SHP77 (cell line): ENCODE measurements around the gene XXYLT1.
A peak's percentile ranks its signal among the peaks of the same experiment; 100 is the strongest.

Source experiments
- DNase-seq, 2 experiments: peaks; one replicate each; lab custom pipeline; 2025; lab: John Stamatoyannopoulos, UW

The XXYLT1 gene

DNA sequence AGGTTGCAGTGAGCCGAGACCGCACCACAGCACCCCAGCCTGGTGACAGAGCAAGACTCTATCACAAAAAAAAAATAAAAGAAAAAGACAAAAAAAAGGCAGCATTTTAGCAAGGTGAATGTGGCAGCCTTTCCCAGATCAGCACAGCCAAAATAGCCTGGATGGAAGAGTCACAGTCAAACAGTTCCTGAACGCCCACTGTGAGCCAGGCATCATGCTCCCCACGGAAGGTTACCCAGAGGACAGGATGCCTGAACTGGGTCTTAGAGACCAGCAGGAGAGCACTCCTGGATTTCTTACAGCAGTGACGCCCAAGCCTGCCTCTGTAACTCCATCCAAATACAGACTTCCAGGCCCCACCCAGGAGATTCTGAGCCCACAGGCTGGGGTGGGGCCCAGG, 4.5 kb downstream of the XXYLT1 start:
- no peak for DNase-seq

DNA sequence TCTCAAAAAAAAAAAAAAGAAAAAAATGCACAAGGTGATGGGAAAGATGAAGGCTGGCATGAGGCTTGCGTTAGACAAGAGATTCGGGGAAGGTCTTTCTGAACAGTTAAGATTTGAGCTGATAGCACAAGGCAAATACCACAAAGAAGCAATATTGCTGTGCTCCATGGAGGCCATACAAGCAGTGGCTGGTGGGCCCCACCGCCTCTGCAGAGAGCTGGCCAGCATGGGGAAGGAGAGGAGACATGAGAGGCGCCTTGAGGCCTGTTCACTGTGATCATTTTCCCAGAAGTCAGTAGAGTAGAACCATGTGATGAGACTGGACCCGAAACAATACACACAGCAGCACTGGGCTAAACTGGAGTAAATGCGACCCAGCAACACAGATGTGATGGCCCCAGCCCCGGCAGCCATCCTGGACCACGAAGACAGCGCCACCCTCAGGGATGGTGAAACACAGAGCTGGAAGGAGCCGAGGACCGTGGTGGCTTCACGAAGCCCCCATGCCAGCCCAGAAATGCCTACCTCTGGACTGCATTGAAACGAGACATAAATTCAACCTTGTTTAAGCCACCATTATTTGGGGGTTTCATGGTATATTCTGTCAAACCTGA, 5.5 kb downstream of the XXYLT1 start:
- DNase-seq, result no peak

DNA sequence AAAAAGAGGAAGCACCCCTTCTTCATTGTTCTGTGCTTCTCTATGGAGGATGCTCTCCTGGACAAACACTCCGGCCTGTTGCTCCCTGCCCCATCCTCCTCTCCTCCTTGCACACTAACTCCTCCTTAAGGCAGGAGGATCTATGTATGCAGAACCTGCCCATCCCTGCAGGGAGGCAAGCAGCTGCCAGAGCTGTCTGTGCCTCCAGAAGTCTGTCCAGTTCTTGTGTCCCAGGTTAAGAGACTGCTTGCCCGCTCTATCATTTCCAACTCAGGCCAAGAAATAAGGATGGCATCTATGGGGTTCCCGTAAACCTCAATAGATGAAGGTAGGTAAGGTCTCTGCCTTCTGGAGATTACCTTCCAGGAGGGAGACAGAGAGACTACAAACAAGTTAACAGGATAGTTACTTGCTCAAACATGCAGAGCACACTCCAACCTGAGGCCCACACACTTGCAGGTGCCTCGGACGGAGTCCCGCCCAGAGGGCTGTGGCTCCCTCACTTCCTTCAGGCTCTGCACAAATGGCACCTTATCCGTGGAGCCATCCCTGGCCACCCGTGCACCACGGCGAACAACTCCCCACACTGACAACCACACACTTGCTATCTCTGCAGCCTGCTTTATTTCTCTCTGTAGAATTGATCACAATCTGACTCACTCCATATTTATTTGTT, 6.9 kb downstream of the XXYLT1 start:
- DNase-seq, result no peak

DNA sequence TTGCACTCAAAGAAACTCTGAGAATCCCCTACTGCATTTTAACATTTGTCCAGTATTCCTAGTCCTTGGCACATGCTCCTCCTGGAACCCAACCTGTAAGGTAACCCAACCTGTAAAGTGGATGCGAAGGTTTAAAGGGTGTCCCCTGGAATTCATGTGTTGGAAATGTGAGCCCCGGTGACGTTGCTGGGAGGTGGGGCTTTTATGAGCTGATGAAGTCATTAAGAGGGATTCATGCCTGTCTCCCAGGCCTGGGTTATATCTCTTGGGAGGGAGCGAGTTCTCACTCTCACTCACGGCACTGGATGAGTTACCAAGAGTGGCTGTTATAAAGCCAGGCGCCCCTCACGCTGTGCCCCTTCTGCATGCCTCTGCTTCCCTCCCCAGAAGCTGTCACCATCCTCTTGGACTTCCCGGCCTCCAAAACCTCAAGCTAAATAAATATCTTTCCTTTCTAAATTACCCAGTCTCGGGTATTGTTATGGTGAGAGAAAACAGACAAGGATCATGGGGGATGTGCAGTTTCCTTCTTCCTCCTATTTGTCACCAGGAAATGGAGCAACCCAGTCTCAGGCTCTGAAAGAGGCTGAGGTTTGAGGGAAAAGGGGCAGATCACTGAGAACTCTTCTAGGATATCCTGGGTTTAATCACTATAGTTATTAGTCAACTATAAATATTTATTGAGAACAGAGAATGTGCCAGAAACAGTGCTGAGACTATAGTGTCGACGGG, 7.6 kb downstream of the XXYLT1 start:
- no peak for DNase-seq

DNA sequence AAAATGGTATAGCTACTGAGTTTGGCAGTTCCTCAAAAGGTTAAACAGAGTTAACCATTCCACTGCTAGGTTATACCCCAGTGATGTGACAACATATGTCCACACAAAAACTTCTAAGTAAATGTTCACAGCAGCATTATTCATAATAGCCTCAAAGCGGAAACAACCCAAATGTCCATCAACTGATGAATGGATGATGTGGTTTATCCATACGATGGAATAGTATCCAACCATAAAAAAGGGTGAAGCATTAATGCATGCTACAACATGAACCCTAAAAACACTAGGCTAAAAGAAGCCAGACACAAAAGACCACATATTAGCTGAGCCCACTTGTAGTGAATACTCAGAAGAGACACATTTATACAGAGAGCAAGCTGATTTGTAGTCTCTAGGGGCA, 9.0 kb downstream of the XXYLT1 start:
- DNase-seq, result no peak

DNA sequence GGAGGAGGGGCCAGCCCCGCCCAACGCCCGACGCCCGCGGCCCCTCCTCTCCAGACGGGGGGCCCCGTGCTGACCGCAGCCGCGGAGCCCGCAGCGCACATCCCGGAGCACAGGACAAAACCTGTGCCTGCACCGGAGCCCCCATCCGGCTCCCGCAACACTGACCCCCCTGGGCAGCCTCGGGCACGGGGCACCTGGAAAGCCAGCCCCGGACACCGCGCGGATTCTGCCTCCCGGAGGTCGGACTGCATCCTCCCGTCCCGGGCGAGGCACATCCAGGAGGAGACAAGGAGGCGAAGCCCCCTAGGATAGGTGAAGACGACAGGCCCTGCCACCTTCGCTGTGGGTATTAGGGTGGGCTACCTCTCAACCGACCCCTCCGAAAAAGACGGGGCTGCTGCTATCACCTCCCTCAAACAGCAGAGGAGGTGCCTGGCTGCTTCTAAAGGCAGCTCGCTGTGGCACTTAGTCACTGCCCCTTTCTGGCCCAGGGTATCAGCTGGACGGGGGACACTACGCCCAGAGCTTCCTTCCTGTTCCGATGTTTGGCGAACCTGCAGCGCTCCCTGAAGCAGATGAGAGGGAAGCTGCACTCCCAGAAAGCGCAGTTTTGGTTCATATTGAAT, 10.6 kb downstream of the XXYLT1 start:
- no peak for DNase-seq

DNA sequence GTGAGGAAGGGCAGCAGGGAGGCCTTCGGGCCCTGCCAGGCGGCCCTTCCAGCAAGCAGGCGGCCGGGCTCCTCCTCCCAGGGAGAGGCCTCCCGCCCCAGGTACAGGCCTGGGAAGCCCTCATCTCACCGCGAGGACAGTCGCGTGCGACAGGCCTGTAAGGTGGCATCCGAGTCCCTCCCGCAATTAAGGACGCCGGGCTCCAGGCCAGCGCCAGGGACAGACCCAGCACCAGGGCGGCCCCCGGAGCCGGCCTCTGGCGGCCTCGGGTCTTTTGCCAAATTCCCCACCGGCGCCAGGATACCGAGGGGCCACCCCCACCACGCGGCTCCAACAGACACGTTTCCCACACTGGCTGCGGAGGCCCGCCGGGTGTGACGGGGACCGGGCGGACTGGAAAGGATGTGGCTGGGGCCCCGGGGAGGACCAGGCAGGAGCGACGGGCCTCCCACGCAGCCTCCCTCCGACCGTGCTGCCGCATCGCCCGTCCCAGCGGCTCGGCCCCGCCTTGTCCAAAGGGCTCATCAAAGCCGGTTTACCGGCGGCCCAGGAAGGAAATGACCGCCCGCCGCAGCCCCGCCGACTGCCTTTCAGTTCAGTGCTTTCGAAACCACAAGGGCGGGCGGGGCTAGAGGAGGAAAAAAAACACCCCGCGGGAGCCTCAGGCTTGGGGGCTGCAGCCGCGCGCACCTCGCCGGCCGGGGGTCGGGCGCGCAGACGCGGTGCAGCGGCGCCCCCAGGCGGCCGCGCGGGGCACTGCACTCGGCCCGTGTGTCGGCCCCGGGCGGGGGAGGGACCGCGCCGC, 11.3 kb downstream of the XXYLT1 start:
- peak; percentile 51 to 71 for DNase-seq

DNA sequence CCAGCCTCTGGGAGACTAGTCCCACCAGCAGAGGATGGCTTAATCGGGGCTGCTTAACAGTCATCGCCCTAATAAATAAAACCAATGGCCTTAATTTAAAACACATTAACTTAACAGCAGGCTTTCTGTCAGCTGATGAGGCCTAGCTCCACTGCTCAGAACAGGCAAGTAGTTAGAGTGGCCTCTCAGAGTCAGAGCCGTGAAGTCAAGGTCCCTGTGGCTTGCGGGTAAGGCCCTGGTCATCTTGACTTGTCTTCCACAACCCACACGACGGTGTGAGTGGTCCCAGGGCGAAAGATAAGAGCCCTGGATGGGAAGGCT, 11.8 kb downstream of the XXYLT1 start:
- no peak for DNase-seq

DNA sequence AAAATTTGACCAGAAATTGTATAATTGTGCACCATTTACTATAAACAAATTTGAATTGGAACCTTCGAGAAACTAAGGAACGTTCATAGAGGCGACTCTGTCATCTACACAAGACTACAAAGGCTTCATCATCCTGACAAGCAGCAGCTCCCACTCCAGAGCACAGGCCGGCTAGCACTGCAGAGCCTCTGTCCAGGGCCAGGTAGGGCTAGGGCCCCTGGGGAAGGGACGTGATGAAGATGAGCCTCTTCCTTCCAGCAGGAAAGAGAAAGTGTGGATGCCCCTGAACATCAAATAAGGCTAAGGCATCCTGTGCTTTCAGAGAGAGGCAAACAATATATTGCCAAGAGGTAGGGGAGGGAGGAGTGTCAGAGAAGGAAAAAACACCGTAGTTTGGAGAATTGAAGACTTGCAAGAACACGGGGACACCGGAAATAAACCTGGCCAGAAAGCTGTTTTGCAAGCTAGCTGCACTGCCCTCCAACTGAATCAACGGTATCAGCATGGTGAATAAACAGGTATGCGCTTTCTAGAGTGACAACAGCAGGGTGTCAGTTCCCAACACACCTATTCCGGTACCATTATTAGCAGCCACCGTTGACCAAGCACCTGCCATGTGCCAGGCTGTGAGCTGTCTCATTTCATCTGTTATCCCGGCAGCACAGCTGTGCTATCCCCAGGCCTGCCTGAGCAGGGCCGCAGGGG, 12.4 kb downstream of the XXYLT1 start:
- peak in 1 of 2 experiments; percentile 34 for DNase-seq

DNA sequence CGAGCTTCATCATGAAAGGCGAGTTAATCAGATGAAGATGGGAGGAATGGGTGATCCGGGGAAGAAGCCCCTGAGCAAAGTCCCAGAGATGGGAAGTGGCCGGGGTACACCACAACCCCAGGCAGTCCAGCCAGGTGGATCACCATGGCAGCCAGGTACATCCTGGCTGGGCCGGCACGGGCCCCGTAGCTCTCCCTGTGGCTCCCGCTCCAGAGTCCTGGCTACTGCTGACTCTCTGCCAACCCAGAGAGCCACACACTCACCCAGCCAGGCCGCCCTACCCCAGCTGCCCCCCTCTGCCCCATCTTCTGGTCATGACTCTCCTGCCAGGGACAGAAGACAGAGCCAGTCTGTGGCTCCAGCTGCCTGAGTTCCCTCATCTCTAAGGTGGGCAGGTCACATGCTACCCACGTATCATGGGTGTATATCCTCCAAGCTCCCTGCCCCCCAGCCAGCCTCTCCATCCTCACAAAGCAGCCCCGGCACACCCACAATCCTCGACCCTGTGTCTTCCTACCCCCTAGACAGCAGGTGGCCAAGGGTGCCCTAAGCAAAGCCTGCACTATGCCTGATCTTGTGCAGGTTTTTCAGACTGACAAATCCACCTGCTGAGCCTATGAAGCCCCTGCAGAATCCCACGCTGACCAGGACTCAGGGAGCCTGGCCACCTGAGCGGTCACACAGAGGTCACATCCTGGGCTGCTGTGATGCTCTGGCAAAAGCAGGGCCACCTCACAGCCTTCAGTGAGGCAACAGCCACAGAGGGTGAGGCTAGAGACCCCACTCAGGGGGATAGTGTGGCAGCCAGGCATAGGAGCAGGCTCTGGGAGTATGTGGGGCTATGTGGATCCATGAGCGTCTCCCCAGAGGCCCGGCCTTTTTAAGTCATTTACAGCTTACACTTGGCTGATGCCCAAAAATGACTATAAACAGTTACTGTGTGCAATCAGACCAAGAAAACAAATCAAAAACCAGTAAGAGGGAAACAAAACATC, 13.2 kb downstream of the XXYLT1 start:
- no peak for DNase-seq

DNA sequence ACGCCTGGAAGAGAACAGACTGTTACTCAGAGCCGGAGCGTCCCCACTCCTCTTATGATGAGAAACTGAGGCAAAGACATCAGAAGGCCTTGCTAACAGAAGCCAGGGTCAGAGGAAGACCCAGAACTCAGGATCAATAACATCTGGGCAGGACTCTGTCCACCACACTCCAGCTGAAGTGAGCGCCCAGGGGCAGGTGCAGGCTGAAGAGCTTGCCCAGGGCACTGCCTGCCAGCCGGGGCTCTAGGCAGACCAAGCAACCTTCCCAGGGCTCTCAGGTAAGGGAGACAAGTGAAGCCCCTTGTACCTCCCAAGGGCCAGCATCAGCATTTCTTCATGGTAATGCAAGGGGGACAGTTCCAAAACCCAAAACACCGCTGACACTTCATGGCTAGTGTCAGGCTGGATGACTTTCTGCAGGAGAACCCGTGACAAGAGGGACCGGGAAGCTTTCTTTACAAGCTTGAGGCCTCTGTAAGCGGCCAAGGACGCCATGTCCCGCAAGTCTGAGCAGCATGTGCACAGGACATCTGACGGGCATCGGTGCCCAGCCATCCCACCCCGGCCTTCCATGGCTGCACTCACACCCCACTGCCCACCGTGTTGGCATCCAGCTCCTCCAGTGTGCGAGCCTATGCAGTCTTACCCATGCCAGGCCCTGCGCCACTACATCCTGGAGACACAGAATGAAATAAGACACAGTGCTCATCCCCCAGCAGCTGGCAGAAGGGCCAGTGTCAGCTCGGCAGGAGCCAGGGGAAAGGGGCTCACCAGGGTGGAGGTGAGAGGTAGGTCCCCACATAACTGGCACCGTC, 14.1 kb downstream of the XXYLT1 start:
- no peak for DNase-seq

DNA sequence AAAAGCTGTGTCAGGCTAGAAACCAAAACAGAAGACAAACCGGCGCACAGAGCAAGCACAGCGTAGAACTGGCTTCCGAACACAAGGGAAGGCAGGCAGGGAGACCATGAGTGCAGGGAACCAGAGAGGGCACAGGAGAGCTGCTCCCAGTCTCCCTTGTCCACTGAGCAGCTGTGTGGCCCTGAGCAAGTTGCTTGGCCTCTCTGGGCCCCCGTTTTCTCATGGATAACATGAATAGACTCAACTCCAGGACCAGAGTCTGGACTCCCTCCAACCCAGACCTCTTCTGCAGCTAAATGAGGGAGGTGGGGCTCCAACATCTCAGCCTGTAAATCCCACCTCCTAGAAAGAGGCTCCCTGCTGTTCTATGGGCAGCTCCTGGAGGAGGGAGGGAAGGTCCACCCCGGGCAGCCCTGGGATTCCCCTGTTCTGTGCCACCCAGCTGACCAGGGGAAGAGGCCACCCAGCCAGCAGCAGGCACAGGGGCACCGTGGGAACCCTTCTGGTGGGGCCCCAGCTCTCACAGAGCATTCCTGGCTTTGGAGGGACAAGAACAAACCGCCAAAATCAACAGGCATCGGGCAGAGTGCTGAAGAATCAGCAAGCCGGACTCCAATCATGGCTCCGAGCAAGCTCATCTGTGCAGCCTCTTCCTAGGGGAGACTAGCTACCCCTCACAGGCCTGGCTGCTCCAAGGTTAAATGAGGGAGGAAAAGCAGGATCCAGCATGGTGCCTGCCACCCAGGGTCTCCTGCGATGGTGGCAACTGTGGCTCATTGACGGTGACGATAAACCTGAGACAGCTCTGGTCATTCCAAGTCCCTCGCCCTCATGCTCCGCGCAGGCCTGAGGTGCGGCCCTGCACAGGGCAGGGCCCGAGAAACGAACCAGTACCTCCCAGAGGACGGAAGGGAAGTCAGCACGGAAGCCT, 15.1 kb downstream of the XXYLT1 start:
- no peak for DNase-seq

DNA sequence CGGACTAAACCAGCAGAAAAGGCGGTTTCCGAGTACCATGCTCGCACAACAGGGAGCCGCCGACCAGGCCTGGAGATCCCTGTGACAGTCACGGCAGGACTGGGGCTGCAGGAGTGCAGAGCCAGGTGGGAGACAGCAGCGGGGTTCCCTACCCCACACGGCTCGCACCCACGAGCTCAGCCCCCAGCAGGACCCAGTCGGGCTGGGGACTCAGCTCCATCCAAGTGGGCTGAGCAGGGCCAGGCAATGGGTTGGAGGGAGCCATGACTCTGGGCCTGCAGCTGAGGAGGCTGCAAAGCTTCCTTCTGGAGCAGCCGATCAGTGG, 15.8 kb downstream of the XXYLT1 start:
- no peak for DNase-seq

DNA sequence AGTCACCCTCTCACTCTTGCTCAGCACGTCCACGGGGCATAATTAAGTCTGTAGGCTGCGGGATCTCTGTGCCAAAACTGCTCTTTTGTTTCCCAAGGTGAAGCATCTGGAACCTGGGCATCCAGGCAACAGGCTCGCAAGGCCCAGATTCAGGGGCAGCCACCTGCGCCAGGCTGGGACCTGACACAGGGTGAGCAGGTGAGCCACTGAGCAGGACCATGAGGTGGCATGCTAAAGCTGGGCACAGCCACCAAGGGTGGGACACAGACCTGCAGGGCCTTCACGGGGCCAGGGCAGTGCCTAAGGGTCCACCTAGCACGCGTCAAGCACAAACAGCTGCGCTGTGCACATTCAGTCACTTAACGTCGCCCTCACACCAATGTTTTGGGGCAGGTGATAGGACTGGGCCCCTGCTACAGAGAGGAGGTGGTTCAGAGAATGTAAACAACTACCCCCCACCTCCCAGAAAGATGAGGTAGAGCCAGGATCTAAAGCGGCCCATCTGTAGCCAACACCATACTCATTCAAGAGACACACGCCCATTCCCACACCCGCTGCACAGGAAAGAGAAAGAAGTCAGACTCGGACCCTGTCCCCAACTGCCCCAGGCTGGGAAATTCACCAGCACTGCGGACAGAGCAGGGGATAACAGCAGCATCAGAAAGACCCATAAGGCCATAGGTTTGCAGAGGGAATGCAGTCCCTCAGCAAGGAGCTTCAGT, 16.3 kb downstream of the XXYLT1 start:
- no peak for DNase-seq

DNA sequence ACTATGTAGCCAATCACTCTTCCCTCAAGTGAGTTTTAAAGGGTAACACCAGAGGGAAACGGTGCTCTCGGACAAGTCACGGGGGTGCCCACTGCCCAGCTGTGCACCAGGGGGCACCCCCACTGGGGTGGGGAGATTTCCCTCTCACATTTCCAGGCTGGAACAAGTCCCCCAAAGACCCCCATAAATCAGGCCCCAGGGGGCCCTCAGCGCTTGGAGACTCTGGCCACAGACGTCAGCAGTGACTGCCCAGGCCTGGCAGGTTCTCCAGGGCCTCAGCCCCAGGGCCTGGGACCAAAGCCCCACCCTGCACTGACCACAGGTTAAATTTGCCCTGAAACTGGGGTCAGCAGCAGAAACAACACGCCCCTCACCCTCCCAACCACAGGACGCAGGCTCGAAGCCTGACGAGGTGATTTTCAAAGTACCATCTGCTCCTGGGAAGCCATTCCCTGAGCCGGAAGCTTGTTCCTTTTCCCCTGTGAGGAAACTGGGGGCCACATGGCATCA, 17.0 kb downstream of the XXYLT1 start:
- no peak for DNase-seq

DNA sequence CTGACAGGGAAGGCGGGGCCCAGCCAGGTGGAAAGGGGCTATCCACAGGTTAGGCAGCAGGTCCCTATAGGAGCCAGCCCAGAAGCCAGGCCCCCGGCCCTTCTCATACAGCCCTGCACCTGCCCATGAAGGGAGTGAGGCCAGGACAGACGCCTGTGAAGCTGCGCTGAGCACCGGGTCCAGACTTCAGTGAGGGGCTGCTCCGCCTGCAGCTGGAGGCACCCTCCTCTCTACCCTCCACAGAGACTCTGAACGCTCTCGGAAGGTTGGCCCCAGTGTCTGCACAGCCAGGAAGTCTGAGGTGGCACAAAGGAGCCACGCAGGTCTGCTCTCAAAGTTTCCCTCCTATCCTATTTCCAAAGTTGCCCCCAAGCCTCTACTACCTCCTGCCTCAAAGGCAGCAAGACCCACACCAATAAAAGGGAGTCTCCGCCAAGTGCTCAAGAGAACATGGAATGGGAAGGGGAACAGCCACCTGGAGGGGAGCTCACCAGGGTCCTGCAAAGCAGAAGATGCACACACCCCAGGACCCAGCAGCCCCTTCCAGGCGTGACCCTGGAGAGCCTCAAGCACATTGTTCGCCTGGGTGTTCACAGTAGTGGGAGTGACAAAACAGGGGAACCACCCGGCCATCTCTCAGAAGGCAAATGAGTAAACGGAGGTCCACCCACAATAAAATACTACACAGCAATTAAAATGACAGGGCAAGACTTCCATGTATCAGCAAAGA, 19.5 kb downstream of the XXYLT1 start:
- no peak for DNase-seq
